GM12892 (cell line): ENCODE data around the gene ACTN1.

Experiments
- POLR2A ChIP-seq: IDR thresholded peaks from 2 replicates; pipeline ENCODE4 v1.6.1; 2011; ENCODE audit warnings: low read depth, low read length, control low read depth
- POLR2AphosphoS5 ChIP-seq: IDR thresholded peaks from 2 replicates; pipeline ENCODE4 v1.6.1; 2011; ENCODE audit warnings: low read depth, low read length, control low read depth

DNA sequence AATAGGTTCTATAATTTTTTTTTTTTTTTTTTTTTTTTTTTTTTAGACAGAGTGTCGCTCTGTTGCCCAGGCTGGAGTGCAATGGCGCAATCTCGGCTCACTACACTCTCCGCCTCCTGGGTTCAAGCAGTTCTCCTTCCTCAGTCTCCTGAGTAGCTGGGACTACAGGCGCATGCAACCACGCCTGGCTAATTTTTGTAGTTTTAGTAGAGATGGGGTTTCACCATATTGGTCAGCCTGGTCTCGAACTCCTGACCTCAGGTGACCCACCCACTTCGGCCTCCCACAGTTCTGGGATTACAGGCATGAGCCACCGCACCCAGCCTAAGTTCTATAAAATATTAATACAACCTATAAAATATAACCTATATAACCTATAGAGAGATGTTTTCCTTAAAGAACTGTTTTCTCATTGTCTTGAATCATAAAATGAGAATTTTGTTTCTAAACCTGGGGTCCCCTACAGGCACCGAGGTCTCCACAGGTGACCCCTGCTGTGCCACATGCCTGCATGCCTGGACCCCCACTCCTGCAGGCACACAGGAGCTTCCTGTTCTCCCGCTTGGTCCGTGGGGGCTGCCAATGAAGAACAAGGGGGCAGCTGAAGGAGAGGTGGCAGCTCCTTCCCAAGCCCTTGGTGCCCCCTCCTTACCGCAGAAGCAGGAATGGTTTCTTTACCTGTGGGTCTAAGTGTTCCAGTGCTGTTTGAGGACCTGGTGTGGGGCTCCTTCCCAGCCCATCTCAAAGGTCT lies 115.3 kb downstream of the ACTN1 start:
- TF ChIP-seq POLR2AphosphoS5 (no peak), POLR2A (no peak)
